GM12878 (cell line): ENCODE measurements around the gene IRX4. TPM values are rescaled to one million over a fixed set of nuclear protein-coding genes. Genes with fewer than 3 reads are reported as not detected.

Experiments
- ATAC-seq: fragments of 200-7000 bp; cut with Tn5 transposase; 3 replicates; pipeline ENCODE4 v1.9.1; 2020; ENCODE audit warnings: mild to moderate bottlenecking, moderate library complexity
- BruUV-seq: library from RNA; stranded (reverse); fragments of 400-500 nt; replicated peaks from 2 replicates; lab custom pipeline; 2021; lab: Mats Ljungman, UMichigan
- CTCF ChIA-PET: fragments of 300-600 bp; sonication (Branson Sonifier 250); formaldehyde crosslinking; extraction: SDS; loops from one replicate; lab custom pipeline; 2021; ENCODE audit warnings: inconsistent platforms; lab: Yijun Ruan, JAX
- POLR2A ChIA-PET: fragments of 350-600 bp; formaldehyde crosslinking; extraction: SDS; loops from one replicate; lab custom pipeline; 2021; ENCODE audit warnings: inconsistent platforms; lab: Charles Lee
- RAD21 ChIA-PET: fragments of 300-600 bp; sonication (Branson Sonifier 250); formaldehyde crosslinking; loops from one replicate; lab custom pipeline; 2023; ENCODE audit warnings: antibody characterized with exemption; ENCODE audit not compliant: unreplicated experiment; lab: Charles Lee
- SMC1A ChIA-PET: fragments of 300-600 bp; sonication (Branson Sonifier 250); formaldehyde crosslinking; loops from one replicate; lab custom pipeline; 2023; ENCODE audit not compliant: unreplicated experiment, uncharacterized antibody; lab: Charles Lee
- DNase-seq: peaks from one replicate; pipeline ENCODE4 v3.0.0-alpha.2; 2011; ENCODE audit warnings: low read depth, low spot score
- FAIRE-seq: peaks from 3 replicates; lab custom pipeline; 2011; peaks lifted over from hg19 to GRCh38; lab: Jason Lieb, UNC
- H2AFZ ChIP-seq: 2 replicates; pipeline ENCODE4 v1.6.0; 2011; ENCODE audit warnings: low read depth, low read length, control low read depth; ENCODE audit not compliant: control insufficient read depth
- H3K27ac ChIP-seq: 2 replicates; pipeline ENCODE4 v1.5.1; 2011; ENCODE audit warnings: control low read depth; ENCODE audit not compliant: control insufficient read depth, insufficient read depth
- H3K27me3 ChIP-seq, 2 experiments: replicated peaks in 1 of 2; 2 replicates each; pipeline versions ENCODE4 v1.6.0 to v1.6.1; 2011; ENCODE audit warnings: low read length in 1 of 2; ENCODE audit not compliant: control insufficient read depth in 2 of 2, insufficient read depth in 2 of 2
- H3K36me3 ChIP-seq, 2 experiments: 2 replicates each; pipeline ENCODE4 v1.5.1; 2011; ENCODE audit warnings: low read length in 1 of 2; ENCODE audit not compliant: control insufficient read depth in 2 of 2, insufficient read depth in 2 of 2
- H3K4me1 ChIP-seq: 2 replicates; pipeline ENCODE4 v1.6.1; 2011; ENCODE audit warnings: mild to moderate bottlenecking, low read length, moderate library complexity, mixed read lengths; ENCODE audit not compliant: control insufficient read depth, insufficient read depth
- H3K4me2 ChIP-seq: 2 replicates; pipeline ENCODE4 v1.6.0; 2011; ENCODE audit warnings: control low read depth; ENCODE audit not compliant: control insufficient read depth, insufficient read depth
- H3K4me3 ChIP-seq: fragments of 200-600 bp; sonication (generic); 2 replicates; pipeline ENCODE4 v1.5.1; 2016
- H3K79me2 ChIP-seq: 2 replicates; pipeline ENCODE4 v1.6.0; 2011; ENCODE audit warnings: low read length; ENCODE audit not compliant: control insufficient read depth, insufficient read depth
- H3K9ac ChIP-seq: 2 replicates; pipeline ENCODE4 v1.8.0; 2011; ENCODE audit warnings: low read length, control low read depth, mixed read lengths; ENCODE audit not compliant: control insufficient read depth, insufficient read depth
- H3K9me3 ChIP-seq: replicated peaks from 3 replicates; pipeline ENCODE4 v1.5.1; 2011; ENCODE audit warnings: mild to moderate bottlenecking, low read length; ENCODE audit not compliant: control insufficient read depth, insufficient read depth
- H4K20me1 ChIP-seq: 2 replicates; pipeline ENCODE4 v1.6.0; 2011; ENCODE audit not compliant: control insufficient read depth, insufficient read depth
- BCL3 ChIP-seq: IDR thresholded peaks from 2 replicates; pipeline ENCODE4 v1.6.1; 2011; ENCODE audit warnings: borderline replicate concordance, low read depth, mild to moderate bottlenecking, moderate library complexity, low read length; ENCODE audit not compliant: insufficient read depth, poor library complexity, severe bottlenecking
- CEBPB ChIP-seq, 2 experiments: fragments of 150-350 bp in 1 of 2; IDR thresholded peaks; 2 replicates each; pipeline ENCODE4 v1.6.1; 2012 to 2014; ENCODE audit warnings: low read depth in 2 of 2, low read length in 2 of 2, borderline replicate concordance in 1 of 2, inconsistent platforms in 1 of 2
- EP300 ChIP-seq, 2 experiments: fragments of 150-350 bp in 1 of 2; IDR thresholded peaks; 2 replicates each; pipeline ENCODE4 v1.6.1; 2011 to 2012; ENCODE audit warnings: low read depth in 2 of 2, low read length in 2 of 2, borderline replicate concordance in 1 of 2, improper control_type of control experiment in 1 of 2, inconsistent platforms in 1 of 2; ENCODE audit not compliant: control insufficient read depth in 1 of 2
- HDAC6 ChIP-seq: fragments of 200-600 bp; sonication (generic); IDR thresholded peaks from one replicate; pipeline ENCODE4 v1.8.0; 2017; ENCODE audit warnings: antibody characterized with exemption; ENCODE audit not compliant: unreplicated experiment
- HSF1 ChIP-seq: fragments of 150-350 bp; IDR thresholded peaks from 2 replicates; pipeline ENCODE4 v1.6.1; 2014; ENCODE audit warnings: mild to moderate bottlenecking, low read depth, low read length
- LARP7 ChIP-seq: fragments of 450-650 bp; IDR thresholded peaks from 2 replicates; pipeline ENCODE4 v1.6.1; 2017; ENCODE audit warnings: mild to moderate bottlenecking
- NRF1 ChIP-seq: conservative IDR thresholded peaks from 2 replicates; pipeline ENCODE4 v1.6.1; 2011; ENCODE audit warnings: mild to moderate bottlenecking, low read depth, low read length, improper control_type of control experiment
- PML ChIP-seq: IDR thresholded peaks from 2 replicates; pipeline ENCODE4 v1.6.1; 2012; ENCODE audit warnings: low read length, inconsistent platforms
- POLR2A ChIP-seq: IDR thresholded peaks from 2 replicates; pipeline ENCODE4 v1.6.1; 2011; ENCODE audit warnings: low read depth, mild to moderate bottlenecking, low read length
- POLR2AphosphoS2 ChIP-seq: IDR thresholded peaks from 2 replicates; pipeline ENCODE4 v1.6.1; 2011; ENCODE audit warnings: low read depth, mild to moderate bottlenecking, low read length, improper control_type of control experiment, moderate library complexity
- RELA ChIP-seq: fragments of 450-650 bp; IDR thresholded peaks from 2 replicates; pipeline ENCODE4 v1.8.0; 2014; ENCODE audit warnings: borderline replicate concordance; ENCODE audit not compliant: partially characterized antibody
- SUZ12 ChIP-seq: fragments of 200-600 bp; sonication (generic); IDR thresholded peaks from one replicate; pipeline ENCODE4 v1.6.1; 2018; ENCODE audit warnings: antibody characterized with exemption, mild to moderate bottlenecking; ENCODE audit not compliant: unreplicated experiment
- TCF3 ChIP-seq: IDR thresholded peaks from 2 replicates; pipeline ENCODE4 v1.6.1; 2012; ENCODE audit warnings: low read depth, mild to moderate bottlenecking, low read length, borderline replicate concordance; ENCODE audit not compliant: insufficient read depth
- ZNF24 ChIP-seq: fragments of 450-650 bp; IDR thresholded peaks from 2 replicates; pipeline ENCODE4 v1.6.1; 2017; ENCODE audit warnings: antibody characterized with exemption, mild to moderate bottlenecking
- WGBS: methylation state at CpG from one replicate; pipeline ENCODE4 v1.1.6; 2016; ENCODE audit warnings: low lambda C conversion rate; ENCODE audit not compliant: insufficient replicate concordance, insufficient coverage; ENCODE audit errors: missing lambda C conversion rate; 5-methylcytosine and 5-hydroxymethylcytosine counted together
- in situ Hi-C: fragments of 300-500 bp; cut with MboI; formaldehyde crosslinking; loops from 9 replicates; pipeline ENCODE4 v1.14.3; 2018; ENCODE audit warnings: mixed read lengths
- intact Hi-C: fragments of 100-400 bp; cut with micrococcal nuclease; formaldehyde crosslinking; loops from one replicate; pipeline ENCODE4 v1.14.2; 2022; ENCODE audit not compliant: unreplicated experiment
- polyA plus RNA-seq, 11 experiments: library from polyadenylated mRNA; depleted of rRNA in 4 of 11; unstranded in 6 of 11; stranded (reverse) in 5 of 11; fragments of >200 nt; fragmentation: Nextera tagmentation in 4 of 11; fragmentation: Illumina TruSeq in 1 of 11; extraction: Ambion mirVana in 4 of 11; extraction: Trizol in 1 of 11; gene quantifications; 1 replicate in 1 of 11; 2 replicates in 10 of 11; pipeline versions ENCODE4 v1.2.1 to v1.2.3, GENCODE V29; 2011 to 2016; ENCODE audit warnings: inconsistent platforms in 2 of 11, missing spikeins in 2 of 11, low read depth in 1 of 11
- total RNA-seq, 4 experiments: library from RNA; depleted of rRNA in 3 of 4; stranded (reverse); fragments of >200 nt in 3 of 4; fragmentation: Illumina TruSeq in 1 of 4; extraction: Trizol in 1 of 4; gene quantifications; 2 replicates each; pipeline versions ENCODE4 v1.2.1 to v1.2.3, GENCODE V29; 2013 to 2021

Gene IRX4
- total and polyA plus RNA-seq, 10 of the 15 experiments (the other 5 are each of a cell fraction or from before 2014, with no cell fraction given), result not detected

- POLR2A ChIA-PET, result no interaction called here
- 65% methylated on average over 27 of the region's 28 CpGs for WGBS
- no peak for FAIRE-seq
- no TSS peak for BruUV-seq
- Histone ChIP-seq H4K20me1 (no peaks in the 10 kb centered on the region), H3K4me1 (no peaks in the 10 kb centered on the region), H3K9me3 (no peaks in the 10 kb centered on the region), H3K4me2 (no peak overlapping the region), H3K9ac (no peak overlapping the region), H3K79me2 (no peaks in the 10 kb centered on the region), H3K27me3 (no peaks in the 10 kb centered on the region), H3K27ac (no peak overlapping the region), H3K4me3 (no peak overlapping the region), H2AFZ (no peak overlapping the region), H3K36me3 (no peaks in the 10 kb centered on the region; a peak in 1 of 4 replicates)
- CTCF ChIA-PET, result no interaction called here
- TF ChIP-seq PML (no peak), BCL3 (no peak), ZNF24 (no peak)
- RAD21 ChIA-PET, result no interaction called here
- intact Hi-C loops, result no loop called here
- ATAC-seq, result no peak
- DNase-seq, result no peak
- SMC1A ChIA-PET, result no interaction called here
- in situ Hi-C loops, result no loop called here
These were observed 50.0 kb downstream of the IRX4 start for GRCh38 chr5:1832511-1833250.

GRCh38 chr5:1831677-1832313 is 50.9 kb downstream of the IRX4 start:
- Histone ChIP-seq H3K79me2 (no peaks in the 10 kb centered on the region), H2AFZ (no peak overlapping the region), H3K27me3 (no peaks in the 10 kb centered on the region), H3K9ac (no peak overlapping the region), H3K4me3 (no peak overlapping the region), H3K9me3 (no peaks in the 10 kb centered on the region), H3K4me2 (no peak overlapping the region), H3K36me3 (no peaks in the 10 kb centered on the region; a peak in 1 of 4 replicates), H3K27ac (no peak overlapping the region), H3K4me1 (no peaks in the 10 kb centered on the region), H4K20me1 (no peaks in the 10 kb centered on the region)
- ChIA-PET CTCF (no interaction called here), RAD21 (no interaction called here), SMC1A (no interaction called here), POLR2A (no interaction called here)
- intact Hi-C loops (no loop called here), in situ Hi-C loops (no loop called here)
- no TSS peak for BruUV-seq
- ATAC-seq (no peak), FAIRE-seq (no peak), DNase-seq (no peak)
- WGBS, result 60% methylated on average over 12 of the region's 14 CpGs
- TF ChIP-seq EP300 (IDR thresholded peaks at IDR 0.05; ENCODE audit: borderline replicate concordance in 1 of 2, control insufficient read depth in 1 of 2, low read depth in 2 of 2, low read length in 2 of 2) (no peak), POLR2AphosphoS2 (no peak), TCF3 (no peak), RELA (no peak), CEBPB (IDR thresholded peaks at IDR 0.05; ENCODE audit: borderline replicate concordance in 1 of 2, low read depth in 2 of 2, low read length in 2 of 2) (no peak), SUZ12 (no peak), HDAC6 (no peak), POLR2A (no peak), HSF1 (no peak), LARP7 (no peak), NRF1 (no peak)
